B cell (primary cell): ENCODE data around the gene S100A9. TPM values are rescaled to one million over a fixed set of nuclear protein-coding genes. Genes with fewer than 3 reads are reported as not detected.
"Not testable (repeated sequence)": the region's sequence is repeated elsewhere in the genome, so short reads cannot be mapped to it uniquely, and the experiment has no call there.

ENCODE experiments used
- ATAC-seq: fragments of 200-7000 bp; cut with Tn5 transposase; one replicate; pipeline ENCODE4 v1.10.0; 2021; ENCODE audit warnings: low read depth, mild to moderate bottlenecking, moderate number of reproducible peaks, moderate library complexity
- CTCF ChIA-PET: fragments of 350-600 bp; sonication (Branson Sonifier 250); formaldehyde crosslinking; loops from one replicate; lab custom pipeline; 2021; ENCODE audit warnings: antibody characterized with exemption, inconsistent platforms; lab: Charles Lee
- POLR2A ChIA-PET: fragments of 350-600 bp; sonication (Branson Sonifier 250); formaldehyde crosslinking; loops from one replicate; lab custom pipeline; 2021; ENCODE audit warnings: antibody characterized with exemption; lab: Charles Lee
- DNase-seq: peaks from one replicate; pipeline ENCODE4 v3.0.0; 2013
- H2AFZ ChIP-seq: 2 replicates; pipeline ENCODE4 v1.6.1; 2012; ENCODE audit warnings: mild to moderate bottlenecking, low read depth, low read length; ENCODE audit not compliant: insufficient read depth, poor library complexity, severe bottlenecking
- H3K27ac ChIP-seq, 2 donors: 1 replicate in 1 of 2; 2 replicates in 1 of 2; pipeline ENCODE4 v1.5.1; 2012 to 2013; ENCODE audit warnings: low read length in 2 of 2, mild to moderate bottlenecking in 2 of 2, moderate library complexity in 1 of 2
- H3K27me3 ChIP-seq, 4 experiments: fragments of 200-600 bp in 1 of 4; sonication (generic) in 1 of 4; replicated peaks in 1 of 4; 1 replicate in 2 of 4; 2 replicates in 2 of 4; pipeline versions ENCODE4 v1.6.1 to v1.7.0; 2013 to 2016; ENCODE audit warnings: low read length in 3 of 4, mild to moderate bottlenecking in 2 of 4, mixed read lengths in 1 of 4, moderate library complexity in 1 of 4; ENCODE audit not compliant: insufficient read depth in 4 of 4, control insufficient read depth in 3 of 4; ENCODE audit errors: control extremely low read depth in 1 of 4
- H3K36me3 ChIP-seq, 2 experiments: replicated peaks in 1 of 2; 1 replicate in 1 of 2; 2 replicates in 1 of 2; pipeline versions ENCODE4 v1.6.1 to v1.7.1; 2013; ENCODE audit warnings: low read length in 1 of 2; ENCODE audit not compliant: insufficient read depth in 2 of 2, control insufficient read depth in 1 of 2; ENCODE audit errors: control extremely low read depth in 1 of 2, extremely low read depth in 1 of 2
- H3K4me1 ChIP-seq, 2 donors: fragments of 200-600 bp in 1 of 2; sonication (generic) in 1 of 2; 1 replicate in 1 of 2; 2 replicates in 1 of 2; pipeline versions ENCODE4 v1.5.1 to v1.6.1; 2013 to 2017; ENCODE audit warnings: low read length in 2 of 2; ENCODE audit not compliant: control insufficient read depth in 2 of 2, insufficient read depth in 2 of 2
- H3K4me2 ChIP-seq: replicated peaks from 2 replicates; pipeline ENCODE3; 2012; ENCODE audit warnings: mild to moderate bottlenecking, low read depth, low read length; ENCODE audit not compliant: poor library complexity, severe bottlenecking
- H3K4me3 ChIP-seq, 5 experiments: fragments of 200-600 bp in 1 of 5; sonication (generic) in 1 of 5; 1 replicate in 3 of 5; 2 replicates in 2 of 5; pipeline versions ENCODE4 v1.5.1 to v1.7.0; 2011 to 2016; ENCODE audit warnings: low read length in 4 of 5, mild to moderate bottlenecking in 4 of 5, low read depth in 2 of 5, control low read depth in 1 of 5, moderate library complexity in 1 of 5; ENCODE audit not compliant: insufficient read depth in 1 of 5; ENCODE audit errors: control extremely low read depth in 1 of 5, extremely low read depth in 1 of 5
- H3K79me2 ChIP-seq: fragments of 200-600 bp; sonication (generic); one replicate; pipeline ENCODE4 v1.6.0; 2016; ENCODE audit warnings: low read length; ENCODE audit not compliant: control insufficient read depth, insufficient read depth
- H3K9ac ChIP-seq: fragments of 200-600 bp; sonication (generic); 2 replicates; pipeline ENCODE4 v1.6.1; 2017; ENCODE audit warnings: mild to moderate bottlenecking, low read length, moderate library complexity
- H3K9me3 ChIP-seq, 3 donors: one replicate each; pipeline versions ENCODE4 v1.6.1 to v1.7.1; 2013; ENCODE audit warnings: low read length in 2 of 3; ENCODE audit not compliant: control insufficient read depth in 2 of 3, insufficient read depth in 1 of 3; ENCODE audit errors: control extremely low read depth in 1 of 3
- H4K20me1 ChIP-seq: 2 replicates; pipeline ENCODE4 v1.6.0; 2012; ENCODE audit warnings: mild to moderate bottlenecking, low read length; ENCODE audit not compliant: insufficient read depth, control insufficient read depth, poor library complexity, severe bottlenecking
- H3K27ac Mint-ChIP-seq: one replicate; pipeline ENCODE4 v1.8.0; 2021; ENCODE audit warnings: mixed read lengths
- H3K27me3 Mint-ChIP-seq: one replicate; pipeline ENCODE4 v1.8.0; 2021; ENCODE audit warnings: mixed read lengths
- H3K4me1 Mint-ChIP-seq: one replicate; pipeline ENCODE4 v1.8.0; 2021; ENCODE audit warnings: mixed read lengths
- H3K4me3 Mint-ChIP-seq: one replicate; pipeline ENCODE4 v1.8.0; 2021; ENCODE audit warnings: mixed read lengths
- H3K9me3 Mint-ChIP-seq: one replicate; pipeline ENCODE4 v1.8.0; 2022; ENCODE audit warnings: mixed read lengths; ENCODE audit not compliant: insufficient read depth
- CTCF ChIP-seq: fragments of 200-600 bp; IDR thresholded peaks from one replicate; pipeline ENCODE4 v1.8.0; 2022; ENCODE audit warnings: antibody characterized with exemption, mild to moderate bottlenecking
- EZH2 ChIP-seq: IDR thresholded peaks from 2 replicates; pipeline ENCODE4 v1.6.1; 2012; ENCODE audit warnings: borderline replicate concordance, low read depth, mild to moderate bottlenecking, moderate library complexity, low read length; ENCODE audit not compliant: insufficient read depth, poor library complexity, severe bottlenecking
- WGBS: methylation state at CpG from one replicate; pipeline ENCODE4 v1.1.5; 2013; ENCODE audit warnings: missing lambda C conversion rate; ENCODE audit not compliant: insufficient coverage; 5-methylcytosine and 5-hydroxymethylcytosine counted together
- intact Hi-C: fragments of 100-400 bp; cut with micrococcal nuclease; formaldehyde crosslinking; loops from one replicate; pipeline ENCODE4 v1.10.0; 2022
- polyA plus RNA-seq: library from polyadenylated mRNA; depleted of rRNA; stranded (reverse); fragments of >200 nt; gene quantifications from 2 replicates; pipeline ENCODE4 v1.2.3, GENCODE V29; 2012
- total RNA-seq, 2 donors: library from RNA; stranded (reverse); fragments of 120-200 nt in 1 of 2; gene quantifications; 1 replicate in 1 of 2; 2 replicates in 1 of 2; pipeline versions ENCODE4 v1.2.3 to v1.2.4, GENCODE V29; 2013 to 2022

S100A9 gene
- total and polyA plus RNA-seq, 2 donors (not counting 1 experiment from before 2014, with no cell fraction given) = 4.2 to 66.6 TPM

DNA sequence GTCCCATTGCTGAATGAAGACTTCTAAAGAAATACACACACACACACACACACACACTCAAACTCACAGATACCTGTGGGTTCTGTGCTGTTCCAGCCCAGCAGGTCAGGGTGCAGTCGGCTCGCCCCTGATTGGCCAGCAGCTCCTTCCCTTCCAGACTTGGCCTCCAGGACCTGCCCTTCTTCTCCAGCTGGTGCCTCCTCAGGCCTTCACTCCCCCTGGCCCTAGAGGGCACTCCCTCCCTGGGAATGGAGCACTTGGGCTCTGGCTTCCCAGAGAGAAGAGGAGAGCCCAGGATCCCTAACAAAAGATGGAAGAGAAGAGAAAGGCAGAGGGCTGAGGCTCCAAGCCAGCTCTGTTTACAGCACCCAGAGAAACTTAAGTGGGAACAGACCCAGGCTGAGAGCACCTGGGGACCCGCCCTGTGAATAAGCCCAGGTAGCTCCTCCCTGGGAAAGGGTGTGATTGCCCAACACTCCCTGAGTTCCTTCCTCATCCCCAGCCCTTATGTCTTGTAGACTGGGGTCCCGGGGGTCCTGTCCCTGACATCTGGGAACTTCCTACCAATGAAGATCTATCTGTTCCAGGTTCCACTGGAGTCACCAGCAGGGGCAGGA lies 45.0 kb upstream of the S100A9 start, which contains the start of gene PGLYRP3:
Gene PGLYRP3 (minus strand): TSS at position 383 of the 617 bp plus-strand sequence. CDS start 2,287 bp downstream, outside the sequence.
- H2AFZ ChIP-seq = no peak within 1 kb of the TSS
- H3K9ac ChIP-seq = no peak within 1 kb of the TSS
- no peaks in the 10 kb centered on the region for H3K36me3 ChIP-seq
- H3K4me1 ChIP-seq = no peaks in the 10 kb centered on the region
- no peak within 1 kb of the TSS for H3K4me3 Mint-ChIP-seq
- DNase-seq (no peak), ATAC-seq (no peak)
- H3K27ac ChIP-seq = no peak within 1 kb of the TSS
- H3K27me3 Mint-ChIP-seq = peaks cover 30% of the 10 kb centered on the region
- peaks cover 0 to 3% (median 0%) of the 10 kb centered on the region in 4 experiments for H3K27me3 ChIP-seq
- no peaks in the 10 kb centered on the region for H3K4me1 Mint-ChIP-seq
- H3K9me3 Mint-ChIP-seq = peaks cover 2% of the 10 kb centered on the region
- H3K4me2 ChIP-seq = no peak within 1 kb of the TSS
- 81% methylated on average over 3 of the region's 4 CpGs for WGBS
- TF ChIP-seq CTCF (no peak), EZH2 (no peak)
- no peaks in the 10 kb centered on the region for H3K9me3 ChIP-seq
- H3K27ac Mint-ChIP-seq = no peak within 1 kb of the TSS
- no peaks in the 10 kb centered on the region for H4K20me1 ChIP-seq
- intact Hi-C loops = no loop called here
- ChIA-PET CTCF (no interaction called here), POLR2A (no interaction called here)
- no peak within 1 kb of the TSS for H3K4me3 ChIP-seq
- no peaks in the 10 kb centered on the region for H3K79me2 ChIP-seq

- Histone ChIP-seq H3K4me1 (no peaks in the 10 kb centered on the region), H4K20me1 (no peaks in the 10 kb centered on the region), H3K4me3 (no peak overlapping the region), H3K79me2 (no peaks in the 10 kb centered on the region), H2AFZ (no peak overlapping the region), H3K9ac (no peak overlapping the region), H3K4me2 (no peak overlapping the region), H3K9me3 (no peaks in the 10 kb centered on the region), H3K27me3 (peaks cover 0 to 3% (median 0%) of the 10 kb centered on the region in 4 experiments), H3K36me3 (no peaks in the 10 kb centered on the region), H3K27ac (no peak overlapping the region)
- ChIA-PET POLR2A (no interaction called here), CTCF (no interaction called here)
- H3K4me3 Mint-ChIP-seq = no peak overlapping the region
- no peak overlapping the region for H3K27ac Mint-ChIP-seq
- H3K27me3 Mint-ChIP-seq = peaks cover 28% of the 10 kb centered on the region
- no peaks in the 10 kb centered on the region for H3K4me1 Mint-ChIP-seq
- DNase-seq (no peak), ATAC-seq (no peak)
- intact Hi-C loops = no loop called here
- TF ChIP-seq CTCF (no peak), EZH2 (no peak)
- 100% methylated on average over 1 of the region's 2 CpGs for WGBS
- H3K9me3 Mint-ChIP-seq = peaks cover 2% of the 10 kb centered on the region
Observed at GRCh38 chr1:153313288-153313687, 44.4 kb upstream of the S100A9 start.

- POLR2A ChIA-PET = not testable (repeated sequence)
Observed at GRCh38 chr1:153314388-153314787, 43.3 kb upstream of the S100A9 start.

More at GRCh38 chr1:153314388-153314787, 43.3 kb upstream of the S100A9 start:
- H3K4me1 Mint-ChIP-seq, H4K20me1 ChIP-seq, H3K4me3 ChIP-seq, H3K36me3 ChIP-seq, H3K27ac ChIP-seq, H3K9me3 Mint-ChIP-seq, DNase-seq, CTCF ChIA-PET, ATAC-seq, intact Hi-C loops, H3K4me2 ChIP-seq, H3K4me1 ChIP-seq, H3K79me2 ChIP-seq, H2AFZ ChIP-seq, H3K27me3 ChIP-seq, H3K9ac ChIP-seq, H3K27ac Mint-ChIP-seq, H3K9me3 ChIP-seq, H3K4me3 Mint-ChIP-seq: not testable (repeated sequence)
- H3K27me3 Mint-ChIP-seq = peaks cover 30% of the 10 kb centered on the region
